CD4-positive, alpha-beta T cell (primary cell): ENCODE measurements around the gene SDE2. TPM values are rescaled to one million over a fixed set of nuclear protein-coding genes. Genes with fewer than 3 reads are reported as not detected.
"Not testable (repeated sequence)": the region's sequence is repeated elsewhere in the genome, so short reads cannot be mapped to it uniquely, and the experiment has no call there.

ENCODE experiments used
- ATAC-seq: fragments of 200-7000 bp; cut with Tn5 transposase; one replicate; pipeline ENCODE4 v1.10.0; 2022; ENCODE audit warnings: mild to moderate bottlenecking; ENCODE audit not compliant: poor library complexity
- CTCF ChIA-PET: fragments of 350-600 bp; sonication (Branson Sonifier 250); formaldehyde crosslinking; loops from one replicate; lab custom pipeline; 2021; ENCODE audit warnings: antibody characterized with exemption, inconsistent platforms; lab: Charles Lee
- POLR2A ChIA-PET: fragments of 350-600 bp; sonication (Branson Sonifier 250); formaldehyde crosslinking; loops from one replicate; lab custom pipeline; 2021; ENCODE audit warnings: antibody characterized with exemption, inconsistent platforms; lab: Charles Lee
- DNase-seq, 14 experiments: peaks; one replicate each; pipeline ENCODE4 v3.0.0-alpha.2; 2013 to 2020; ENCODE audit warnings: mixed read lengths in 2 of 14
- H3K27ac ChIP-seq, 2 donors: one replicate each; pipeline versions ENCODE4 v1.5.1 to v1.7.0; 2013; ENCODE audit warnings: low read length in 2 of 2, low read depth in 1 of 2, mild to moderate bottlenecking in 1 of 2
- H3K27me3 ChIP-seq, 2 experiments: 1 replicate in 1 of 2; 2 replicates in 1 of 2; pipeline versions ENCODE4 v1.6.1 to v1.7.0; 2013; ENCODE audit warnings: low read length in 2 of 2, control low read depth in 1 of 2, mild to moderate bottlenecking in 1 of 2, moderate library complexity in 1 of 2; ENCODE audit not compliant: insufficient read depth in 2 of 2, control insufficient read depth in 1 of 2
- H3K36me3 ChIP-seq: one replicate; pipeline ENCODE4 v1.6.1; 2013; ENCODE audit warnings: low read length, control low read depth; ENCODE audit not compliant: insufficient read depth
- H3K4me1 ChIP-seq: one replicate; pipeline ENCODE4 v1.6.1; 2013; ENCODE audit warnings: low read length, control low read depth; ENCODE audit not compliant: insufficient read depth
- H3K4me3 ChIP-seq: one replicate; pipeline ENCODE4 v1.5.1; 2013; ENCODE audit warnings: mild to moderate bottlenecking, low read length, moderate library complexity
- H3K9me3 ChIP-seq, 2 experiments: 1 replicate in 1 of 2; 2 replicates in 1 of 2; pipeline versions ENCODE4 v1.6.1 to v1.7.0; 2013; ENCODE audit warnings: low read length in 2 of 2, mild to moderate bottlenecking in 2 of 2, control low read depth in 1 of 2, moderate library complexity in 1 of 2; ENCODE audit not compliant: control insufficient read depth in 1 of 2, insufficient read depth in 1 of 2
- H3K27ac Mint-ChIP-seq: one replicate; pipeline ENCODE4 v1.8.0; 2020; ENCODE audit warnings: mixed read lengths
- H3K27me3 Mint-ChIP-seq: one replicate; pipeline ENCODE4 v1.8.0; 2021; ENCODE audit warnings: mixed read lengths
- H3K36me3 Mint-ChIP-seq: one replicate; pipeline ENCODE4 v1.8.0; 2021; ENCODE audit warnings: low read depth, mixed read lengths
- H3K4me1 Mint-ChIP-seq: one replicate; pipeline ENCODE4 v1.8.0; 2021; ENCODE audit warnings: low read depth, mixed read lengths
- H3K4me3 Mint-ChIP-seq: one replicate; pipeline ENCODE4 v1.8.0; 2020; ENCODE audit warnings: mild to moderate bottlenecking, mixed read lengths
- H3K9me3 Mint-ChIP-seq: one replicate; pipeline ENCODE4 v1.8.0; 2020; ENCODE audit warnings: mixed read lengths
- intact Hi-C, 2 experiments: fragments of 100-400 bp; cut with DNase I in 1 of 2; cut with micrococcal nuclease in 1 of 2; formaldehyde crosslinking; loops; one replicate each; pipeline versions ENCODE4 v1.15.1 to v1.9.0; 2023 to 2025; cut with DNase I, micrococcal nuclease
- total RNA-seq, 174 experiments: library from RNA in 2 of 174; stranded (reverse) in 2 of 174; gene quantifications; one replicate each; pipeline ENCODE4 v1.2.3 and lab custom pipeline; 2021 to 2026
- TF ChIP-seq, protein P1 (sequence below): fragments of 200-600 bp; IDR thresholded peaks from one replicate; pipeline ENCODE4 v1.8.0; 2022; ENCODE audit warnings: antibody characterized with exemption, mild to moderate bottlenecking

Gene SDE2
- total RNA-seq, 2 experiments from 2014 or later: 48.2 to 49.3 TPM

DNA sequence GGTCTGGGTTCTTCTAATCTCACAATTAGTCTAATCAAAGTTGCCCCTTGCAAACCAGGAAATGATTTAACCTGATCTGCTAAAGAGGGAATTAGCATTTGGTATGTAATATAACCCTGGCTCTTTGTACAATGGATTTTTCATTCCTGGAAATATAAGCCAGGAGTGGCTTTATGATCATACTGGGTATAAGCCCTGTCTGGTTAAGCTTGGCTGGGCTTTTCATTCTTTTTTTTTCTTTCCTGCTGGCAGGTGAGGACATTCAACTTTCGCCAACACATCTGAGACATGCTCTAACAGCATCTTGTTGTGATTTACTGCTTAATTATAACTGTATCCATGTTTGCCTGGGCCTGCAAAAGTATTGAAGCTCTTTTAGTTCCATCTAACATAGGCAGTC lies 20.4 kb upstream of the SDE2 start:
- CTCF ChIA-PET: no interaction called here

DNA sequence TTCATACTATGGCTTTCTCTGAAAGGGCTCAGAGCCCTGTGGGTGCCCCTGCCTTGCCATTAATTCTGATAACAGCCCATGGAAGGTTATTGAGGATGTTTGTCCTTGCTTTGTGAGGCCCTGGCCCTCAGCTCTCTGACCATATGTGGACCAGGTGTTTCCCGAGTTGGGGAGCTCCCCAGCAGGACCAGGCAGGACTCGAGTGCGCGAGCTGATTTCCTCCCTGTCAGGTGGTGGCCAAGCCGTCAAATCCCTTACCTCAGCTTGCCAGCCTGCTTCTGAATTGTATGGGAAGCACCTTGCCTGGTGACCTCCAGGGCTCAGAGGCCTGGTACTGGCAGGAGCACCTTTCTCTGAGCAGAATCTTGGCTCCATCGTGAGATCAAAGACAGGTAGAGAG lies 17.9 kb upstream of the SDE2 start:
- no peaks in the 10 kb centered on the region for H3K9me3 Mint-ChIP-seq
- no peak overlapping the region for H3K4me3 Mint-ChIP-seq
- ChIA-PET CTCF (no interaction called here), POLR2A (no interaction called here)
- H3K27ac Mint-ChIP-seq: no peak overlapping the region
- TF ChIP-seq, protein P1, sequence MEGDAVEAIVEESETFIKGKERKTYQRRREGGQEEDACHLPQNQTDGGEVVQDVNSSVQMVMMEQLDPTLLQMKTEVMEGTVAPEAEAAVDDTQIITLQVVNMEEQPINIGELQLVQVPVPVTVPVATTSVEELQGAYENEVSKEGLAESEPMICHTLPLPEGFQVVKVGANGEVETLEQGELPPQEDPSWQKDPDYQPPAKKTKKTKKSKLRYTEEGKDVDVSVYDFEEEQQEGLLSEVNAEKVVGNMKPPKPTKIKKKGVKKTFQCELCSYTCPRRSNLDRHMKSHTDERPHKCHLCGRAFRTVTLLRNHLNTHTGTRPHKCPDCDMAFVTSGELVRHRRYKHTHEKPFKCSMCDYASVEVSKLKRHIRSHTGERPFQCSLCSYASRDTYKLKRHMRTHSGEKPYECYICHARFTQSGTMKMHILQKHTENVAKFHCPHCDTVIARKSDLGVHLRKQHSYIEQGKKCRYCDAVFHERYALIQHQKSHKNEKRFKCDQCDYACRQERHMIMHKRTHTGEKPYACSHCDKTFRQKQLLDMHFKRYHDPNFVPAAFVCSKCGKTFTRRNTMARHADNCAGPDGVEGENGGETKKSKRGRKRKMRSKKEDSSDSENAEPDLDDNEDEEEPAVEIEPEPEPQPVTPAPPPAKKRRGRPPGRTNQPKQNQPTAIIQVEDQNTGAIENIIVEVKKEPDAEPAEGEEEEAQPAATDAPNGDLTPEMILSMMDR: no peak
- H3K4me1 ChIP-seq: no peaks in the 10 kb centered on the region
- ATAC-seq: no peak
- no peak overlapping the region for H3K27ac ChIP-seq
- H3K9me3 ChIP-seq: no peaks in the 10 kb centered on the region
- intact Hi-C loops: no loop called here
- H3K27me3 Mint-ChIP-seq: no peaks in the 10 kb centered on the region
- no peak overlapping the region for H3K4me3 ChIP-seq
- no peaks in the 10 kb centered on the region for H3K36me3 Mint-ChIP-seq
- DNase-seq: no peak
- no peaks in the 10 kb centered on the region for H3K36me3 ChIP-seq
- no peaks in the 10 kb centered on the region for H3K4me1 Mint-ChIP-seq
- no peaks in the 10 kb centered on the region for H3K27me3 ChIP-seq

More for the DNA sequence above, 20.4 kb upstream of the SDE2 start:
- ATAC-seq (no peak), DNase-seq (no peak)
- H3K9me3 Mint-ChIP-seq: no peaks in the 10 kb centered on the region
- H3K4me1 Mint-ChIP-seq: no peaks in the 10 kb centered on the region
- TF ChIP-seq, protein P1: no peak
- POLR2A ChIA-PET: interaction anchor here (1.0 to 1.4 kb wide), 3 partner anchors 20 to 43 kb away, joined by 4 to 7 read pairs (median 4); partner anchors contain the start of genes H3-3A and SDE2
- H3K36me3 Mint-ChIP-seq: no peaks in the 10 kb centered on the region
- no peak overlapping the region for H3K4me3 Mint-ChIP-seq
- Histone ChIP-seq H3K4me1 (no peaks in the 10 kb centered on the region), H3K27ac (no peak overlapping the region), H3K27me3 (no peaks in the 10 kb centered on the region), H3K9me3 (no peaks in the 10 kb centered on the region), H3K36me3 (no peaks in the 10 kb centered on the region), H3K4me3 (no peak overlapping the region)
- no peak overlapping the region for H3K27ac Mint-ChIP-seq
- intact Hi-C loops: no loop called here
- H3K27me3 Mint-ChIP-seq: no peaks in the 10 kb centered on the region

DNA sequence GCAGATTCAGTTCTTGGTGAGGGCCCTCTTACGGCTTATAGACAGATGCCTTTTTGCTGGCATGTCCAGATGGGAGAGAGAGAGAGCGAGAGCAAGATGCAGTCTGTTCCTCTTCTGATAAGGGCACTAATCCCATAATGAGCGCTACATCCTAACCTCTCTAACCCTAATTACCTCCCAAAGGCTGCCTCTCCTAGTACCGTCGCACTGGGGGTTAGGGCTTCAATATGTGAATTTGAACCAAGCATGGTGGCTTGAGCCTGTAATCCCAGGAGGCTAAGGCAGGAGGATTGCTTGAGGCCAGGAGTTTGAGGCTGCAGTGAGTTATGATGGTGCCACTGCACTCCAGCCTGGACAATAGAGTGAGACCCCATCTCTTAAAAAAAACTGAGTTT lies 10.5 kb upstream of the SDE2 start:
- Mint-ChIP-seq H3K36me3 (no peaks in the 10 kb centered on the region), H3K4me3 (no peak overlapping the region), H3K4me1 (no peaks in the 10 kb centered on the region), H3K9me3 (no peaks in the 10 kb centered on the region), H3K27me3 (no peaks in the 10 kb centered on the region), H3K27ac (no peak overlapping the region)
- ChIA-PET POLR2A (interaction anchor here (1.9 kb wide), 1 partner anchor 10 kb away, joined by 7 read pairs; the partner anchor contains the start of gene SDE2), CTCF (no interaction called here)
- Histone ChIP-seq H3K9me3 (no peaks in the 10 kb centered on the region), H3K27me3 (no peaks in the 10 kb centered on the region), H3K4me1 (peaks cover 3% of the 10 kb centered on the region), H3K36me3 (no peaks in the 10 kb centered on the region), H3K27ac (no peak overlapping the region), H3K4me3 (no peak overlapping the region)
- ATAC-seq (no peak), DNase-seq (no peak)
- TF ChIP-seq, protein P1: no peak
- intact Hi-C loops: loop anchor here in 1 of 2 experiments (10.0 kb wide), 1 partner anchor 295 kb away; the partner anchor contains the start of gene LIN9

DNA sequence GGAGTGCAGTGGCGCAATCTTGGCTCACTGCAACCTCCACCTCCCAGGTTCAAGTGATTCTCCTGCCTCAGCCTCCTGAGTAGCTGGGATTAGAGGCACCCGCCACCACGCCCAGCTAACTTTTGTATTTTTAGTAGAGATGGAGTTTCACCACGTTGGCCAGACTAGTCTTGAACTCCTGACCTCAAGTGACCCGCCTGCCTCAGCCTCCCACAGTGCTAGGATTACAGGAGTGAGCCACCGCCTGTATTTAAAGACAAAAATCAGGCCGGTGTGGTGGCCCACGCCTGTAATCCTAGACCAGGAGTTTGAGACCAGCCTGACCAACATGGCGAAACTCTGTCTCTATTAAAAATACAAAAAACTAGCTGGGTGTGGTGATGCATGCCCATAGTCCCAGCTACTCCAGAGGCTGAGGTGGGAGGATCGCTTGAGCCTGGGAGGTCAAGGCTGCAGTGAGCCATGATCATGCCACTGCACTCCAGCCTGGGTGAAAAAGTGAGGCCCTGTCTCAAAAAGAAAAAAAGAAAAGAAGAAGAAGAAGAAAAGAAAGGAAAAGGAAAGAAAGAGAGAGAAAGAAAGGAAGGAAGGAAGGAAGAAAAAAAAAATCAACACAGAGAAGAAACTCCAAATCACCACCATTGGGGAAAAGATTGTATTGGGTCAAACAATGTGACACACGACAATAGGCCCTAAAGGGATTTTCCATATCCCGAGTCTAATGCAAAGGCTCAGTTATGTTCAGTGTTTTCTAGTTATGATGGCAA lies 8.2 kb upstream of the SDE2 start:
- POLR2A ChIA-PET: interaction anchor here (14.9 kb wide), 1 partner anchor 55 kb away, joined by 750 read pairs; the partner anchor contains the start of gene H3-3A
- CTCF ChIA-PET, ATAC-seq, H3K4me3 ChIP-seq, H3K27ac ChIP-seq, H3K36me3 Mint-ChIP-seq, H3K27me3 Mint-ChIP-seq, H3K4me3 Mint-ChIP-seq, H3K27me3 ChIP-seq, H3K9me3 ChIP-seq, H3K27ac Mint-ChIP-seq, DNase-seq, H3K36me3 ChIP-seq, H3K9me3 Mint-ChIP-seq: not testable (repeated sequence)
- peaks cover 22% of the 10 kb centered on the region for H3K4me1 Mint-ChIP-seq
- H3K4me1 ChIP-seq: peaks cover 23% of the 10 kb centered on the region
- intact Hi-C loops: loop anchor here in 1 of 2 experiments (10.0 kb wide), 1 partner anchor 297 kb away; the partner anchor contains the start of gene LIN9
